GM12878 (cell line): ENCODE results near the gene TNFRSF8. TPM values are rescaled to one million over a fixed set of nuclear protein-coding genes. Genes with fewer than 3 reads are reported as not detected.

Source experiments
- ATAC-seq: fragments of 200-7000 bp; cut with Tn5 transposase; 3 replicates; pipeline ENCODE4 v1.9.1; 2020; ENCODE audit warnings: mild to moderate bottlenecking, moderate library complexity
- BruUV-seq: library from RNA; stranded (reverse); fragments of 400-500 nt; replicated peaks from 2 replicates; lab custom pipeline; 2021; lab: Mats Ljungman, UMichigan
- CTCF ChIA-PET: fragments of 300-600 bp; sonication (Branson Sonifier 250); formaldehyde crosslinking; extraction: SDS; loops from one replicate; lab custom pipeline; 2021; ENCODE audit warnings: inconsistent platforms; lab: Yijun Ruan, JAX
- POLR2A ChIA-PET: fragments of 350-600 bp; formaldehyde crosslinking; extraction: SDS; loops from one replicate; lab custom pipeline; 2021; ENCODE audit warnings: inconsistent platforms; lab: Charles Lee
- RAD21 ChIA-PET: fragments of 300-600 bp; sonication (Branson Sonifier 250); formaldehyde crosslinking; loops from one replicate; lab custom pipeline; 2023; ENCODE audit warnings: antibody characterized with exemption; ENCODE audit not compliant: unreplicated experiment; lab: Charles Lee
- SMC1A ChIA-PET: fragments of 300-600 bp; sonication (Branson Sonifier 250); formaldehyde crosslinking; loops from one replicate; lab custom pipeline; 2023; ENCODE audit not compliant: unreplicated experiment, uncharacterized antibody; lab: Charles Lee
- DNase-seq: peaks from one replicate; pipeline ENCODE4 v3.0.0-alpha.2; 2011; ENCODE audit warnings: low read depth, low spot score
- FAIRE-seq: peaks from 3 replicates; lab custom pipeline; 2011; peaks lifted over from hg19 to GRCh38; lab: Jason Lieb, UNC
- H2AFZ ChIP-seq: 2 replicates; pipeline ENCODE4 v1.6.0; 2011; ENCODE audit warnings: low read depth, low read length, control low read depth; ENCODE audit not compliant: control insufficient read depth
- H3K27ac ChIP-seq: 2 replicates; pipeline ENCODE4 v1.5.1; 2011; ENCODE audit warnings: control low read depth; ENCODE audit not compliant: control insufficient read depth, insufficient read depth
- H3K27me3 ChIP-seq, 2 experiments: replicated peaks in 1 of 2; 2 replicates each; pipeline versions ENCODE4 v1.6.0 to v1.6.1; 2011; ENCODE audit warnings: low read length in 1 of 2; ENCODE audit not compliant: control insufficient read depth in 2 of 2, insufficient read depth in 2 of 2
- H3K36me3 ChIP-seq, 2 experiments: 2 replicates each; pipeline ENCODE4 v1.5.1; 2011; ENCODE audit warnings: low read length in 1 of 2; ENCODE audit not compliant: control insufficient read depth in 2 of 2, insufficient read depth in 2 of 2
- H3K4me1 ChIP-seq: 2 replicates; pipeline ENCODE4 v1.6.1; 2011; ENCODE audit warnings: mild to moderate bottlenecking, low read length, moderate library complexity, mixed read lengths; ENCODE audit not compliant: control insufficient read depth, insufficient read depth
- H3K4me2 ChIP-seq: 2 replicates; pipeline ENCODE4 v1.6.0; 2011; ENCODE audit warnings: control low read depth; ENCODE audit not compliant: control insufficient read depth, insufficient read depth
- H3K4me3 ChIP-seq: fragments of 200-600 bp; sonication (generic); 2 replicates; pipeline ENCODE4 v1.5.1; 2016
- H3K79me2 ChIP-seq: 2 replicates; pipeline ENCODE4 v1.6.0; 2011; ENCODE audit warnings: low read length; ENCODE audit not compliant: control insufficient read depth, insufficient read depth
- H3K9ac ChIP-seq: 2 replicates; pipeline ENCODE4 v1.8.0; 2011; ENCODE audit warnings: low read length, control low read depth, mixed read lengths; ENCODE audit not compliant: control insufficient read depth, insufficient read depth
- H3K9me3 ChIP-seq: replicated peaks from 3 replicates; pipeline ENCODE4 v1.5.1; 2011; ENCODE audit warnings: mild to moderate bottlenecking, low read length; ENCODE audit not compliant: control insufficient read depth, insufficient read depth
- H4K20me1 ChIP-seq: 2 replicates; pipeline ENCODE4 v1.6.0; 2011; ENCODE audit not compliant: control insufficient read depth, insufficient read depth
- BMI1 ChIP-seq: fragments of 450-650 bp; IDR thresholded peaks from 2 replicates; pipeline ENCODE4 v1.6.1; 2016; ENCODE audit warnings: mild to moderate bottlenecking, moderate library complexity, borderline replicate concordance
- E2F4 ChIP-seq: IDR thresholded peaks from 2 replicates; pipeline ENCODE4 v1.6.1; 2012; ENCODE audit warnings: low read depth, low read length, improper control_type of control experiment
- EP300 ChIP-seq, 2 experiments: fragments of 150-350 bp in 1 of 2; IDR thresholded peaks; 2 replicates each; pipeline ENCODE4 v1.6.1; 2011 to 2012; ENCODE audit warnings: low read depth in 2 of 2, low read length in 2 of 2, borderline replicate concordance in 1 of 2, improper control_type of control experiment in 1 of 2, inconsistent platforms in 1 of 2; ENCODE audit not compliant: control insufficient read depth in 1 of 2
- KAT2A ChIP-seq: conservative IDR thresholded peaks from 2 replicates; pipeline ENCODE4 v1.6.1; 2011; ENCODE audit warnings: low read depth, low read length; ENCODE audit not compliant: control insufficient read depth
- MLLT1 ChIP-seq: fragments of 450-650 bp; IDR thresholded peaks from 2 replicates; pipeline ENCODE4 v1.6.1; 2016; ENCODE audit warnings: mild to moderate bottlenecking
- MYB ChIP-seq: fragments of 150-350 bp; IDR thresholded peaks from 2 replicates; pipeline ENCODE4 v1.6.1; 2014; ENCODE audit warnings: mild to moderate bottlenecking, low read depth, low read length, borderline replicate concordance
- NR2F1 ChIP-seq: fragments of 450-650 bp; conservative IDR thresholded peaks from 2 replicates; pipeline ENCODE4 v1.6.1; 2017; ENCODE audit warnings: mild to moderate bottlenecking
- NRF1 ChIP-seq: conservative IDR thresholded peaks from 2 replicates; pipeline ENCODE4 v1.6.1; 2011; ENCODE audit warnings: mild to moderate bottlenecking, low read depth, low read length, improper control_type of control experiment
- PKNOX1 ChIP-seq: fragments of 450-650 bp; IDR thresholded peaks from 2 replicates; pipeline ENCODE4 v1.6.1; 2016; ENCODE audit warnings: mild to moderate bottlenecking
- POU2F2 ChIP-seq: IDR thresholded peaks from 3 replicates; pipeline ENCODE4 v1.6.1; 2011; ENCODE audit warnings: low read depth, mild to moderate bottlenecking, low read length, borderline replicate concordance
- RELA ChIP-seq: fragments of 450-650 bp; IDR thresholded peaks from 2 replicates; pipeline ENCODE4 v1.8.0; 2014; ENCODE audit warnings: borderline replicate concordance; ENCODE audit not compliant: partially characterized antibody
- SKIL ChIP-seq: fragments of 450-650 bp; IDR thresholded peaks from 2 replicates; pipeline ENCODE4 v1.6.1; 2017; ENCODE audit warnings: mild to moderate bottlenecking, low read depth, inconsistent platforms; ENCODE audit not compliant: poor library complexity, severe bottlenecking
- SREBF1 ChIP-seq: IDR thresholded peaks from 2 replicates; pipeline ENCODE4 v1.6.1; 2012; ENCODE audit warnings: mild to moderate bottlenecking, low read length
- ZBTB33 ChIP-seq: fragments of 450-650 bp; IDR thresholded peaks from 2 replicates; pipeline ENCODE4 v1.6.1; 2017; ENCODE audit warnings: mild to moderate bottlenecking
- ZNF217 ChIP-seq: fragments of 450-650 bp; IDR thresholded peaks from 2 replicates; pipeline ENCODE4 v1.6.1; 2017; ENCODE audit warnings: antibody characterized with exemption, mild to moderate bottlenecking
- WGBS: methylation state at CpG from one replicate; pipeline ENCODE4 v1.1.6; 2016; ENCODE audit warnings: low lambda C conversion rate; ENCODE audit not compliant: insufficient replicate concordance, insufficient coverage; ENCODE audit errors: missing lambda C conversion rate; 5-methylcytosine and 5-hydroxymethylcytosine counted together
- in situ Hi-C: fragments of 300-500 bp; cut with MboI; formaldehyde crosslinking; loops from 9 replicates; pipeline ENCODE4 v1.14.3; 2018; ENCODE audit warnings: mixed read lengths
- intact Hi-C: fragments of 100-400 bp; cut with micrococcal nuclease; formaldehyde crosslinking; loops from one replicate; pipeline ENCODE4 v1.14.2; 2022; ENCODE audit not compliant: unreplicated experiment
- polyA plus RNA-seq, 11 experiments: library from polyadenylated mRNA; depleted of rRNA in 4 of 11; unstranded in 6 of 11; stranded (reverse) in 5 of 11; fragments of >200 nt; fragmentation: Nextera tagmentation in 4 of 11; fragmentation: Illumina TruSeq in 1 of 11; extraction: Ambion mirVana in 4 of 11; extraction: Trizol in 1 of 11; gene quantifications; 1 replicate in 1 of 11; 2 replicates in 10 of 11; pipeline versions ENCODE4 v1.2.1 to v1.2.3, GENCODE V29; 2011 to 2016; ENCODE audit warnings: inconsistent platforms in 2 of 11, missing spikeins in 2 of 11, low read depth in 1 of 11
- total RNA-seq, 4 experiments: library from RNA; depleted of rRNA in 3 of 4; stranded (reverse); fragments of >200 nt in 3 of 4; fragmentation: Illumina TruSeq in 1 of 4; extraction: Trizol in 1 of 4; gene quantifications; 2 replicates each; pipeline versions ENCODE4 v1.2.1 to v1.2.3, GENCODE V29; 2013 to 2021

The TNFRSF8 gene
- total and polyA plus RNA-seq, 10 of the 15 experiments (the other 5 are each of a cell fraction or from before 2014, with no cell fraction given) = 9.8 to 114 (median 58.8) TPM

- H3K27ac ChIP-seq = no peak overlapping the region
- no peak overlapping the region for H2AFZ ChIP-seq
- H3K4me1 ChIP-seq = peaks cover 3% of the 10 kb centered on the region
- H3K4me3 ChIP-seq = no peak overlapping the region
- intact Hi-C loops (no loop called here), in situ Hi-C loops (no loop called here)
- H3K27me3 ChIP-seq = no peaks in the 10 kb centered on the region
- H3K9me3 ChIP-seq = no peaks in the 10 kb centered on the region
- SMC1A ChIA-PET = interaction anchor here (0.5 to 1.1 kb wide), 2 partner anchors 30 to 133 kb away, joined by 3 to 4 read pairs; no protein-coding TSS in a partner anchor
- FAIRE-seq (no peak), ATAC-seq (no peak), DNase-seq (no peak)
- no TSS peak for BruUV-seq
- WGBS = 76% methylated on average over 3 of the region's 3 CpGs
- peaks cover 53% of the 10 kb centered on the region for H3K79me2 ChIP-seq
- no peak overlapping the region for H3K9ac ChIP-seq
- no peaks in the 10 kb centered on the region for H4K20me1 ChIP-seq
- H3K36me3 ChIP-seq = peaks cover 23 to 28% of the 10 kb centered on the region in 2 experiments
- H3K4me2 ChIP-seq = no peak overlapping the region
- RAD21 ChIA-PET = interaction anchor here (0.6 to 0.8 kb wide), 2 partner anchors 15 to 525 kb away, joined by 3 to 5 read pairs; no protein-coding TSS in a partner anchor
- CTCF ChIA-PET = interaction anchor here (1.1 kb wide), 1 partner anchor 30 kb away, joined by 5 read pairs; no protein-coding TSS in a partner anchor
- TF ChIP-seq NRF1 (no peak), POU2F2 (no peak), MYB (no peak), KAT2A (no peak), MLLT1 (no peak), E2F4 (no peak), SREBF1 (no peak), BMI1 (no peak), RELA (no peak), EP300 (IDR thresholded peaks at IDR 0.05; ENCODE audit: borderline replicate concordance in 1 of 2, control insufficient read depth in 1 of 2, low read depth in 2 of 2, low read length in 2 of 2) (no peak), ZBTB33 (no peak), NR2F1 (no peak), SKIL (no peak), PKNOX1 (no peak), ZNF217 (no peak)
- POLR2A ChIA-PET = no interaction called here
Observed at GRCh38 chr1:12094180-12094579, 31.1 kb downstream of the TNFRSF8 start.
